GM12878 (cell line): Measurements from ENCODE around the gene PGAP3. TPM values are rescaled to one million over a fixed set of nuclear protein-coding genes. Genes with fewer than 3 reads are reported as not detected.

Source experiments
- ATAC-seq: fragments of 200-7000 bp; cut with Tn5 transposase; 3 replicates; pipeline ENCODE4 v1.9.1; 2020; ENCODE audit warnings: mild to moderate bottlenecking, moderate library complexity
- BruUV-seq: library from RNA; stranded (reverse); fragments of 400-500 nt; replicated peaks from 2 replicates; lab custom pipeline; 2021; lab: Mats Ljungman, UMichigan
- CTCF ChIA-PET: fragments of 300-600 bp; sonication (Branson Sonifier 250); formaldehyde crosslinking; extraction: SDS; loops from one replicate; lab custom pipeline; 2021; ENCODE audit warnings: inconsistent platforms; lab: Yijun Ruan, JAX
- POLR2A ChIA-PET: fragments of 350-600 bp; formaldehyde crosslinking; extraction: SDS; loops from one replicate; lab custom pipeline; 2021; ENCODE audit warnings: inconsistent platforms; lab: Charles Lee
- RAD21 ChIA-PET: fragments of 300-600 bp; sonication (Branson Sonifier 250); formaldehyde crosslinking; loops from one replicate; lab custom pipeline; 2023; ENCODE audit warnings: antibody characterized with exemption; ENCODE audit not compliant: unreplicated experiment; lab: Charles Lee
- SMC1A ChIA-PET: fragments of 300-600 bp; sonication (Branson Sonifier 250); formaldehyde crosslinking; loops from one replicate; lab custom pipeline; 2023; ENCODE audit not compliant: unreplicated experiment, uncharacterized antibody; lab: Charles Lee
- DNase-seq: peaks from one replicate; pipeline ENCODE4 v3.0.0-alpha.2; 2011; ENCODE audit warnings: low read depth, low spot score
- FAIRE-seq: peaks from 3 replicates; lab custom pipeline; 2011; peaks lifted over from hg19 to GRCh38; lab: Jason Lieb, UNC
- H2AFZ ChIP-seq: 2 replicates; pipeline ENCODE4 v1.6.0; 2011; ENCODE audit warnings: low read depth, low read length, control low read depth; ENCODE audit not compliant: control insufficient read depth
- H3K27ac ChIP-seq: 2 replicates; pipeline ENCODE4 v1.5.1; 2011; ENCODE audit warnings: control low read depth; ENCODE audit not compliant: control insufficient read depth, insufficient read depth
- H3K27me3 ChIP-seq, 2 experiments: replicated peaks in 1 of 2; 2 replicates each; pipeline versions ENCODE4 v1.6.0 to v1.6.1; 2011; ENCODE audit warnings: low read length in 1 of 2; ENCODE audit not compliant: control insufficient read depth in 2 of 2, insufficient read depth in 2 of 2
- H3K36me3 ChIP-seq, 2 experiments: 2 replicates each; pipeline ENCODE4 v1.5.1; 2011; ENCODE audit warnings: low read length in 1 of 2; ENCODE audit not compliant: control insufficient read depth in 2 of 2, insufficient read depth in 2 of 2
- H3K4me1 ChIP-seq: 2 replicates; pipeline ENCODE4 v1.6.1; 2011; ENCODE audit warnings: mild to moderate bottlenecking, low read length, moderate library complexity, mixed read lengths; ENCODE audit not compliant: control insufficient read depth, insufficient read depth
- H3K4me2 ChIP-seq: 2 replicates; pipeline ENCODE4 v1.6.0; 2011; ENCODE audit warnings: control low read depth; ENCODE audit not compliant: control insufficient read depth, insufficient read depth
- H3K4me3 ChIP-seq: fragments of 200-600 bp; sonication (generic); 2 replicates; pipeline ENCODE4 v1.5.1; 2016
- H3K79me2 ChIP-seq: 2 replicates; pipeline ENCODE4 v1.6.0; 2011; ENCODE audit warnings: low read length; ENCODE audit not compliant: control insufficient read depth, insufficient read depth
- H3K9ac ChIP-seq: 2 replicates; pipeline ENCODE4 v1.8.0; 2011; ENCODE audit warnings: low read length, control low read depth, mixed read lengths; ENCODE audit not compliant: control insufficient read depth, insufficient read depth
- H3K9me3 ChIP-seq: replicated peaks from 3 replicates; pipeline ENCODE4 v1.5.1; 2011; ENCODE audit warnings: mild to moderate bottlenecking, low read length; ENCODE audit not compliant: control insufficient read depth, insufficient read depth
- H4K20me1 ChIP-seq: 2 replicates; pipeline ENCODE4 v1.6.0; 2011; ENCODE audit not compliant: control insufficient read depth, insufficient read depth
- BACH1 ChIP-seq: fragments of 450-650 bp; IDR thresholded peaks from 2 replicates; pipeline ENCODE4 v1.6.1; 2017; ENCODE audit warnings: mild to moderate bottlenecking, borderline replicate concordance
- DPF2 ChIP-seq: fragments of 450-650 bp; IDR thresholded peaks from 2 replicates; pipeline ENCODE4 v1.6.1; 2017; ENCODE audit warnings: mild to moderate bottlenecking
- FOXM1 ChIP-seq: IDR thresholded peaks from 2 replicates; pipeline ENCODE4 v1.6.1; 2012; ENCODE audit warnings: low read depth, mild to moderate bottlenecking, inconsistent platforms, low read length, moderate library complexity
- HDGF ChIP-seq: fragments of 450-650 bp; IDR thresholded peaks from 2 replicates; pipeline ENCODE4 v1.6.1; 2016; ENCODE audit warnings: antibody characterized with exemption
- HSF1 ChIP-seq: fragments of 150-350 bp; IDR thresholded peaks from 2 replicates; pipeline ENCODE4 v1.6.1; 2014; ENCODE audit warnings: mild to moderate bottlenecking, low read depth, low read length
- IRF4 ChIP-seq: IDR thresholded peaks from 2 replicates; pipeline ENCODE4 v1.6.1; 2011; ENCODE audit warnings: low read depth, low read length
- MTA2 ChIP-seq: fragments of 450-650 bp; IDR thresholded peaks from 2 replicates; pipeline ENCODE4 v1.6.1; 2016; ENCODE audit warnings: low read depth, mild to moderate bottlenecking, moderate library complexity
- MYB ChIP-seq: fragments of 150-350 bp; IDR thresholded peaks from 2 replicates; pipeline ENCODE4 v1.6.1; 2014; ENCODE audit warnings: mild to moderate bottlenecking, low read depth, low read length, borderline replicate concordance
- NKRF ChIP-seq: fragments of 450-650 bp; conservative IDR thresholded peaks from 2 replicates; pipeline ENCODE4 v1.6.1; 2017; ENCODE audit warnings: mild to moderate bottlenecking, moderate library complexity
- RBBP5 ChIP-seq: fragments of 200-600 bp; sonication (generic); conservative IDR thresholded peaks from 2 replicates; pipeline ENCODE4 v1.6.1; 2016
- RUNX3 ChIP-seq: IDR thresholded peaks from 2 replicates; pipeline ENCODE4 v1.6.1; 2012; ENCODE audit warnings: low read length, inconsistent platforms
- TARDBP ChIP-seq: IDR thresholded peaks from 2 replicates; pipeline ENCODE4 v1.6.1; 2016; ENCODE audit warnings: borderline replicate concordance
- TCF3 ChIP-seq: IDR thresholded peaks from 2 replicates; pipeline ENCODE4 v1.6.1; 2012; ENCODE audit warnings: low read depth, mild to moderate bottlenecking, low read length, borderline replicate concordance; ENCODE audit not compliant: insufficient read depth
- WRNIP1 ChIP-seq: IDR thresholded peaks from 2 replicates; pipeline ENCODE4 v1.6.1; 2011; ENCODE audit warnings: low read depth, low read length, improper control_type of control experiment, borderline replicate concordance
- YBX1 ChIP-seq: fragments of 450-650 bp; IDR thresholded peaks from 2 replicates; pipeline ENCODE4 v1.6.1; 2016; ENCODE audit warnings: antibody characterized with exemption
- WGBS: methylation state at CpG from one replicate; pipeline ENCODE4 v1.1.6; 2016; ENCODE audit warnings: low lambda C conversion rate; ENCODE audit not compliant: insufficient replicate concordance, insufficient coverage; ENCODE audit errors: missing lambda C conversion rate; 5-methylcytosine and 5-hydroxymethylcytosine counted together
- in situ Hi-C: fragments of 300-500 bp; cut with MboI; formaldehyde crosslinking; loops from 9 replicates; pipeline ENCODE4 v1.14.3; 2018; ENCODE audit warnings: mixed read lengths
- intact Hi-C: fragments of 100-400 bp; cut with micrococcal nuclease; formaldehyde crosslinking; loops from one replicate; pipeline ENCODE4 v1.14.2; 2022; ENCODE audit not compliant: unreplicated experiment
- polyA plus RNA-seq, 11 experiments: library from polyadenylated mRNA; depleted of rRNA in 4 of 11; unstranded in 6 of 11; stranded (reverse) in 5 of 11; fragments of >200 nt; fragmentation: Nextera tagmentation in 4 of 11; fragmentation: Illumina TruSeq in 1 of 11; extraction: Ambion mirVana in 4 of 11; extraction: Trizol in 1 of 11; gene quantifications; 1 replicate in 1 of 11; 2 replicates in 10 of 11; pipeline versions ENCODE4 v1.2.1 to v1.2.3, GENCODE V29; 2011 to 2016; ENCODE audit warnings: inconsistent platforms in 2 of 11, missing spikeins in 2 of 11, low read depth in 1 of 11
- total RNA-seq, 4 experiments: library from RNA; depleted of rRNA in 3 of 4; stranded (reverse); fragments of >200 nt in 3 of 4; fragmentation: Illumina TruSeq in 1 of 4; extraction: Trizol in 1 of 4; gene quantifications; 2 replicates each; pipeline versions ENCODE4 v1.2.1 to v1.2.3, GENCODE V29; 2013 to 2021
- TF ChIP-seq, protein P1 (sequence below): fragments of 450-650 bp; IDR thresholded peaks from 2 replicates; pipeline ENCODE4 v1.6.1; 2016; ENCODE audit warnings: mild to moderate bottlenecking
- TF ChIP-seq, protein P2 (sequence below): IDR thresholded peaks from 2 replicates; pipeline ENCODE4 v1.6.1; 2012; ENCODE audit warnings: low read depth, low read length, improper control_type of control experiment

The PGAP3 gene
- total and polyA plus RNA-seq, 10 of the 15 experiments (the other 5 are each of a cell fraction or from before 2014, with no cell fraction given), result 0.21 to 10.0 (median 5.3) TPM

DNA sequence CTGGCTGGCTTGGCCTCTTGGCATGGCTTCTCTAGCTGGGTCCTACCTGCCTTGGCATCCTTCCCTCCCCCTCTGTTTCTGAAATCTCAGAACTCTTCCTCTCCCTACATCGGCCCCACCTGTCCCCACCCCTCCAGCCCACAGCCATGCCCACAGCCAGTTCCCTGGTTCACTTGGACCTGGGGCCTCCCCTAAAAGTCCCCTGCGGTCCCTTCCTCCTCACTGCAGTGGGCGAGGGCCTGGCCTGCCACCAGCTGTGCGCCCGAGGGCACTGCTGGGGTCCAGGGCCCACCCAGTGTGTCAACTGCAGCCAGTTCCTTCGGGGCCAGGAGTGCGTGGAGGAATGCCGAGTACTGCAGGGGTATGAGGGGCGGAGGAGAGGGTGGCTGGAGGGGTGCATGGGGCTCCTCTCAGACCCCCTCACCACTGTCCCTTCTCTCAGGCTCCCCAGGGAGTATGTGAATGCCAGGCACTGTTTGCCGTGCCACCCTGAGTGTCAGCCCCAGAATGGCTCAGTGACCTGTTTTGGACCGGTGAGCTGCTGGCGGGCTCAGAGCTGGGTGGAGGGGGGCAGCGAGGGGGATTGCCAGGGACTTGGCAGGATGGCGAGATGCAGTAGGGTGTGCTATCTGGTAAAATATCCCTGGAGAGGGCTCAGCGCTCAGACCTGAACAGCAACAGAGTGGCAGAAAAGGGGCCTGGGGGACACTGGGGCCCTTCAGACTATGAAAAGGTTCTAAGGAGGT is 28.4 kb upstream of the PGAP3 start (continued):
- TF ChIP-seq HSF1 (no peak), RUNX3 (no peak), MYB (no peak), BACH1 (no peak), HDGF (no peak), WRNIP1 (no peak)
- TF ChIP-seq, protein P1, sequence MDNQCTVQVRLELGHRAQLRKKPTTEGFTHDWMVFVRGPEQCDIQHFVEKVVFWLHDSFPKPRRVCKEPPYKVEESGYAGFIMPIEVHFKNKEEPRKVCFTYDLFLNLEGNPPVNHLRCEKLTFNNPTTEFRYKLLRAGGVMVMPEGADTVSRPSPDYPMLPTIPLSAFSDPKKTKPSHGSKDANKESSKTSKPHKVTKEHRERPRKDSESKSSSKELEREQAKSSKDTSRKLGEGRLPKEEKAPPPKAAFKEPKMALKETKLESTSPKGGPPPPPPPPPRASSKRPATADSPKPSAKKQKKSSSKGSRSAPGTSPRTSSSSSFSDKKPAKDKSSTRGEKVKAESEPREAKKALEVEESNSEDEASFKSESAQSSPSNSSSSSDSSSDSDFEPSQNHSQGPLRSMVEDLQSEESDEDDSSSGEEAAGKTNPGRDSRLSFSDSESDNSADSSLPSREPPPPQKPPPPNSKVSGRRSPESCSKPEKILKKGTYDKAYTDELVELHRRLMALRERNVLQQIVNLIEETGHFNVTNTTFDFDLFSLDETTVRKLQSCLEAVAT, result no peak

DNA sequence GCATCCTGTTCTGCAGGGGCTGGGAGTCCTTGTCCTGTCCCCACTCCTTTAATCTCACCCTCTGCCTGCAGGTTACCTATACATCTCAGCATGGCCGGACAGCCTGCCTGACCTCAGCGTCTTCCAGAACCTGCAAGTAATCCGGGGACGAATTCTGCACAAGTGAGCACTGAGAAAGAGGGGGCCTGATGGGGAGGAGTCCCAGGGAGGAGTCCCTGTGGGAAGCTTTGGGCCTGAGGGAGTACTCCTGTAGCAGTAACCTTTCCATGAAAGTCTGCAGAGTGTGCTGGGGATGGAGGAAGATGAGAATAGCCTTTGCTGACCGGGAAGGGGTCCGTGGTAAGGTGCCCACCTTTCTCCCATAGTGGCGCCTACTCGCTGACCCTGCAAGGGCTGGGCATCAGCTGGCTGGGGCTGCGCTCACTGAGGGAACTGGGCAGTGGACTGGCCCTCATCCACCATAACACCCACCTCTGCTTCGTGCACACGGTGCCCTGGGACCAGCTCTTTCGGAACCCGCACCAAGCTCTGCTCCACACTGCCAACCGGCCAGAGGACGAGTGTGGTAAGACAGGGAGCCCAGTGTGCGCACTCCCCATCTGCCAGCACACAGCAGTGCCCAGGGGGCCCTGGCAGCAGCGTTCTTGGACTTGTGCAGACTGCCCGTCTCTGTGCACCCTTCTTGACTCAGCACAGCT is 27.7 kb upstream of the PGAP3 start:
- no peaks in the 10 kb centered on the region for H3K36me3 ChIP-seq
- no peak overlapping the region for H3K4me3 ChIP-seq
- FAIRE-seq, result no peak
- no peak overlapping the region for H3K4me2 ChIP-seq
- H3K4me1 ChIP-seq, result no peaks in the 10 kb centered on the region
- in situ Hi-C loops, result no loop called here
- H3K27ac ChIP-seq, result no peak overlapping the region
- H4K20me1 ChIP-seq, result no peaks in the 10 kb centered on the region
- ChIA-PET POLR2A (interaction anchor here (0.7 kb wide), 1 partner anchor 342 kb away, joined by 3 read pairs; no protein-coding TSS in a partner anchor), CTCF (interaction anchor here (1.1 to 2.4 kb wide), 2 partner anchors 12 to 14 kb away, joined by 3 to 9 read pairs; partner anchors contain the start of gene MIEN1), SMC1A (no interaction called here), RAD21 (no interaction called here)
- WGBS, result 68% methylated on average over 18 of the region's 18 CpGs
- H3K27me3 ChIP-seq, result 0 out of 4 replicates have a peak, but pooled peaks cover 0 to 1% of the 10 kb centered on the region in 2 experiments
- no TSS peak for BruUV-seq
- no peak overlapping the region for H3K9ac ChIP-seq
- H2AFZ ChIP-seq, result no peak overlapping the region
- H3K9me3 ChIP-seq, result no peaks in the 10 kb centered on the region
- DNase-seq, result no peak
- ATAC-seq, result no peak
- TF ChIP-seq TCF3, result no peak
- TF ChIP-seq MTA2, result no peak
- no peak for TF ChIP-seq IRF4
- no peak for TF ChIP-seq FOXM1
- no peak for TF ChIP-seq RBBP5
- no peak for TF ChIP-seq YBX1
- TF ChIP-seq NKRF, result no peak
- TF ChIP-seq, protein P2, sequence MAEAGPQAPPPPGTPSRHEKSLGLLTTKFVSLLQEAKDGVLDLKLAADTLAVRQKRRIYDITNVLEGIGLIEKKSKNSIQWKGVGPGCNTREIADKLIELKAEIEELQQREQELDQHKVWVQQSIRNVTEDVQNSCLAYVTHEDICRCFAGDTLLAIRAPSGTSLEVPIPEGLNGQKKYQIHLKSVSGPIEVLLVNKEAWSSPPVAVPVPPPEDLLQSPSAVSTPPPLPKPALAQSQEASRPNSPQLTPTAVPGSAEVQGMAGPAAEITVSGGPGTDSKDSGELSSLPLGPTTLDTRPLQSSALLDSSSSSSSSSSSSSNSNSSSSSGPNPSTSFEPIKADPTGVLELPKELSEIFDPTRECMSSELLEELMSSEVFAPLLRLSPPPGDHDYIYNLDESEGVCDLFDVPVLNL, result no peak
- TF ChIP-seq TARDBP, result no peak
- no peak for TF ChIP-seq DPF2
- intact Hi-C loops, result no loop called here
- no peaks in the 10 kb centered on the region for H3K79me2 ChIP-seq
